H1 (cell line): ENCODE results near the gene GNA12. TPM values are rescaled to one million over a fixed set of nuclear protein-coding genes. Genes with fewer than 3 reads are reported as not detected.

Source experiments
- CTCF ChIA-PET: fragments of 300-600 bp; sonication (Branson Sonifier 250); formaldehyde crosslinking; loops from one replicate; lab custom pipeline; 2021; ENCODE audit not compliant: partially characterized antibody; lab: Charles Lee
- POLR2A ChIA-PET: fragments of 300-600 bp; sonication (Branson Sonifier 250); formaldehyde crosslinking; loops from one replicate; lab custom pipeline; 2021; ENCODE audit warnings: inconsistent platforms; ENCODE audit not compliant: partially characterized antibody; lab: Charles Lee
- DNase-seq, 2 experiments: peaks; one replicate each; pipeline versions ENCODE4 v3.0.0 to v3.0.0-alpha.2; 2010 to 2022; ENCODE audit warnings: low spot score in 2 of 2, low read depth in 1 of 2, mixed read lengths in 1 of 2
- FAIRE-seq: peaks from 2 replicates; lab custom pipeline; 2011; peaks lifted over from hg19 to GRCh38; lab: Jason Lieb, UNC
- H2AFZ ChIP-seq: 2 replicates; pipeline ENCODE4 v1.8.1; 2012; ENCODE audit warnings: low read length, inconsistent platforms
- H2AK5ac ChIP-seq: 2 replicates; pipeline ENCODE4 v1.6.1; 2013; ENCODE audit warnings: low read depth, low read length
- H2BK120ac ChIP-seq: replicated peaks from 2 replicates; pipeline ENCODE3; 2013; ENCODE audit warnings: low read depth, low read length, inconsistent platforms
- H2BK12ac ChIP-seq: 2 replicates; pipeline ENCODE4 v1.6.1; 2013; ENCODE audit warnings: low read depth, low read length
- H2BK15ac ChIP-seq: 2 replicates; pipeline ENCODE4 v1.6.1; 2013; ENCODE audit warnings: low read length
- H2BK20ac ChIP-seq: 2 replicates; pipeline ENCODE4 v1.6.1; 2013; ENCODE audit warnings: low read length
- H2BK5ac ChIP-seq: 2 replicates; pipeline ENCODE4 v1.6.1; 2013; ENCODE audit warnings: low read depth, low read length
- H3K14ac ChIP-seq: 2 replicates; pipeline ENCODE4 v1.6.1; 2013; ENCODE audit warnings: inconsistent platforms; ENCODE audit not compliant: insufficient read length
- H3K18ac ChIP-seq: 2 replicates; pipeline ENCODE4 v1.6.1; 2013; ENCODE audit warnings: low read length; ENCODE audit errors: extremely low read depth
- H3K23ac ChIP-seq: 2 replicates; pipeline ENCODE4 v1.6.1; 2013; ENCODE audit warnings: inconsistent platforms; ENCODE audit not compliant: insufficient read length
- H3K23me2 ChIP-seq: 2 replicates; pipeline ENCODE4 v1.6.1; 2013; ENCODE audit warnings: low read depth, low read length
- H3K27ac ChIP-seq: 2 replicates; pipeline ENCODE4 v1.6.1; 2011; ENCODE audit warnings: low read depth, low read length, inconsistent platforms
- H3K27me3 ChIP-seq, 4 experiments: replicated peaks in 1 of 4; 1 replicate in 1 of 4; 2 replicates in 3 of 4; pipeline versions ENCODE4 v1.6.1 to v1.8.1; 2011 to 2013; ENCODE audit warnings: low read length in 3 of 4, mild to moderate bottlenecking in 3 of 4, inconsistent platforms in 2 of 4, mixed read lengths in 2 of 4, moderate library complexity in 1 of 4; ENCODE audit not compliant: control insufficient read depth in 3 of 4, insufficient read depth in 3 of 4; ENCODE audit errors: extremely low read depth in 1 of 4
- H3K36me3 ChIP-seq, 4 experiments: 2 replicates each; pipeline versions ENCODE4 v1.6.1 to v1.8.1; 2011 to 2013; ENCODE audit warnings: mild to moderate bottlenecking in 4 of 4, low read length in 3 of 4, moderate library complexity in 2 of 4, control low read depth in 1 of 4, inconsistent platforms in 1 of 4; ENCODE audit not compliant: insufficient read depth in 4 of 4, control insufficient read depth in 2 of 4
- H3K4ac ChIP-seq: replicated peaks from 2 replicates; pipeline ENCODE3; 2013; ENCODE audit warnings: low read length, low read depth, mixed read lengths, inconsistent platforms; ENCODE audit not compliant: insufficient read length
- H3K4me1 ChIP-seq, 4 experiments: replicated peaks in 1 of 4; 1 replicate in 1 of 4; 2 replicates in 3 of 4; pipeline versions ENCODE4 v1.6.1 to v1.8.1; 2011 to 2013; ENCODE audit warnings: low read length in 3 of 4, inconsistent platforms in 2 of 4, mixed read lengths in 1 of 4; ENCODE audit not compliant: insufficient read depth in 4 of 4, control insufficient read depth in 3 of 4
- H3K4me2 ChIP-seq, 2 experiments: 2 replicates each; pipeline versions ENCODE4 v1.6.1 to v1.8.1; 2011 to 2013; ENCODE audit warnings: low read depth in 2 of 2, low read length in 2 of 2, control low read depth in 1 of 2, inconsistent platforms in 1 of 2, mild to moderate bottlenecking in 1 of 2; ENCODE audit not compliant: insufficient read depth in 1 of 2
- H3K4me3 ChIP-seq, 4 experiments: fragments of 200-600, 300-600 bp in 1 of 4; sonication (generic), shearing (Covaris generic), sonication (Bioruptor Twin) in 1 of 4; 2 replicates each; pipeline versions ENCODE4 v1.5.1 to v1.8.1; 2011 to 2016; ENCODE audit warnings: low read length in 4 of 4, low read depth in 3 of 4, control low read depth in 2 of 4, inconsistent platforms in 2 of 4, mild to moderate bottlenecking in 2 of 4, mixed read lengths in 1 of 4, moderate library complexity in 1 of 4; ENCODE audit not compliant: insufficient read depth in 2 of 4; ENCODE audit errors: extremely low read depth in 1 of 4
- H3K56ac ChIP-seq: replicated peaks from 2 replicates; pipeline ENCODE3; 2013; ENCODE audit warnings: low read depth, mild to moderate bottlenecking, mixed read lengths, low read length, inconsistent platforms; ENCODE audit not compliant: insufficient read length
- H3K79me1 ChIP-seq: 2 replicates; pipeline ENCODE4 v1.6.1; 2013; ENCODE audit warnings: low read depth, low read length, control low read depth
- H3K79me2 ChIP-seq, 2 experiments: 2 replicates each; pipeline versions ENCODE4 v1.6.1 to v1.8.1; 2012 to 2013; ENCODE audit warnings: low read length in 2 of 2, mild to moderate bottlenecking in 2 of 2, inconsistent platforms in 1 of 2; ENCODE audit not compliant: insufficient read depth in 2 of 2, control insufficient read depth in 1 of 2
- H3K9ac ChIP-seq, 4 experiments: replicated peaks in 1 of 4; 1 replicate in 1 of 4; 2 replicates in 3 of 4; pipeline versions ENCODE4 v1.6.1 to v1.8.1; 2011 to 2013; ENCODE audit warnings: low read depth in 3 of 4, low read length in 3 of 4, control low read depth in 2 of 4, mild to moderate bottlenecking in 2 of 4, moderate library complexity in 2 of 4, inconsistent platforms in 1 of 4; ENCODE audit errors: extremely low read depth in 1 of 4
- H3K9me3 ChIP-seq, 2 experiments: 2 replicates each; pipeline versions ENCODE4 v1.6.1 to v1.8.1; 2012 to 2013; ENCODE audit warnings: mild to moderate bottlenecking in 2 of 2, moderate library complexity in 2 of 2, control low read depth in 1 of 2, inconsistent platforms in 1 of 2, low read depth in 1 of 2, low read length in 1 of 2, mixed read lengths in 1 of 2; ENCODE audit not compliant: insufficient read depth in 2 of 2
- H4K20me1 ChIP-seq, 2 experiments: replicated peaks in 1 of 2; 2 replicates each; pipeline versions ENCODE3 to v1.8.1; 2011 to 2013; ENCODE audit warnings: inconsistent platforms in 2 of 2, low read length in 2 of 2, mild to moderate bottlenecking in 1 of 2; ENCODE audit not compliant: insufficient read depth in 2 of 2, control insufficient read depth in 1 of 2
- H4K5ac ChIP-seq: 2 replicates; pipeline ENCODE4 v1.6.1; 2013; ENCODE audit warnings: low read length, low read depth, mixed read lengths, inconsistent platforms; ENCODE audit not compliant: insufficient read length
- H4K8ac ChIP-seq: 2 replicates; pipeline ENCODE4 v1.8.0; 2013; ENCODE audit warnings: mild to moderate bottlenecking, moderate library complexity, low read length, inconsistent platforms; ENCODE audit not compliant: insufficient read depth; ENCODE audit errors: extremely low read depth
- H4K91ac ChIP-seq: replicated peaks from 2 replicates; pipeline ENCODE3; 2013; ENCODE audit warnings: low read length, mixed read lengths, inconsistent platforms; ENCODE audit not compliant: insufficient read length
- BCL11A ChIP-seq, 2 experiments: IDR thresholded peaks; one replicate each; pipeline ENCODE4 v1.6.1; 2011; ENCODE audit warnings: low read depth in 2 of 2, low read length in 2 of 2, mild to moderate bottlenecking in 2 of 2
- BRCA1 ChIP-seq: IDR thresholded peaks from 2 replicates; pipeline ENCODE4 v1.6.1; 2012; ENCODE audit warnings: low read depth, low read length, improper control_type of control experiment
- CBX8 ChIP-seq: fragments of 300-800, 300-1000 bp; sonication (generic); IDR thresholded peaks from 2 replicates; pipeline ENCODE4 v1.7.1; 2016; ENCODE audit warnings: low read depth, low read length, borderline replicate concordance
- HDAC2 ChIP-seq, 2 experiments: fragments of 300-600 bp in 1 of 2; sonication (generic) in 1 of 2; IDR thresholded peaks; 2 replicates each; pipeline ENCODE4 v1.6.1; 2011 to 2012; ENCODE audit warnings: low read depth in 2 of 2, low read length in 2 of 2, mild to moderate bottlenecking in 2 of 2, moderate library complexity in 2 of 2, borderline replicate concordance in 1 of 2, inconsistent platforms in 1 of 2
- JUN ChIP-seq: IDR thresholded peaks from 2 replicates; pipeline ENCODE4 v1.6.1; 2011; ENCODE audit warnings: low read depth, mild to moderate bottlenecking, improper control_type of control experiment, low read length
- KDM1A ChIP-seq: fragments of 200-600, 300-600 bp; sonication (generic); IDR thresholded peaks from 2 replicates; pipeline ENCODE4 v1.7.1; 2016; ENCODE audit warnings: mild to moderate bottlenecking, low read length, borderline replicate concordance
- KDM5A ChIP-seq: fragments of 200-600 bp; IDR thresholded peaks from 2 replicates; pipeline ENCODE4 v1.7.1; 2012; ENCODE audit warnings: mild to moderate bottlenecking, low read length, inconsistent platforms, mixed read lengths
- SRF ChIP-seq: IDR thresholded peaks from 2 replicates; pipeline ENCODE4 v1.6.1; 2011; ENCODE audit warnings: mild to moderate bottlenecking, low read depth, low read length, moderate library complexity
- SUZ12 ChIP-seq: fragments of 200-600 bp; sonication (generic); IDR thresholded peaks from 2 replicates; pipeline ENCODE4 v1.6.1; 2012; ENCODE audit warnings: mild to moderate bottlenecking, inconsistent platforms, low read length, moderate library complexity, mixed read lengths
- WGBS, 2 experiments: shearing (Covaris generic) in 1 of 2; methylation state at CpG; one replicate each; pipeline versions ENCODE4 v1.1.6 to v1.1.7; 2013 to 2015; ENCODE audit warnings: low lambda C conversion rate in 2 of 2, mixed read lengths in 2 of 2, inconsistent platforms in 1 of 2, low coverage in 1 of 2, missing lambda C conversion rate in 1 of 2; ENCODE audit not compliant: insufficient replicate concordance in 2 of 2, insufficient coverage in 1 of 2, insufficient read length in 1 of 2; ENCODE audit errors: extremely low coverage in 1 of 2, missing lambda C conversion rate in 1 of 2; 5-methylcytosine and 5-hydroxymethylcytosine counted together
- polyA plus RNA-seq, 7 experiments: library from polyadenylated mRNA; depleted of rRNA in 3 of 7; stranded (reverse) in 5 of 7; unstranded in 2 of 7; fragments of >200 nt in 5 of 7; fragments of 200-250 nt in 2 of 7; gene quantifications; 1 replicate in 5 of 7; 2 replicates in 1 of 7; 4 replicates in 1 of 7; pipeline versions ENCODE4 v1.2.1 to v1.2.3, GENCODE V29; 2011 to 2013; ENCODE audit warnings: missing spikeins in 2 of 7, mixed read lengths in 2 of 7
- total RNA-seq: library from RNA; stranded (reverse); fragmentation: NEBNext Ultra II Directional; extraction: Animal tissue kit (Norgen Biotek cat#: 25700); gene quantifications from 2 replicates; pipeline ENCODE4 v1.2.1, GENCODE V29; 2021
- TF ChIP-seq, protein P1 (sequence below): IDR thresholded peaks from 2 replicates; pipeline ENCODE4 v1.6.1; 2011; ENCODE audit warnings: low read length, improper control_type of control experiment

GNA12 gene
- total and polyA plus RNA-seq, 2 of the 8 experiments (the other 6 are each of a cell fraction or from before 2014, with no cell fraction given) = 96.5 to 109 TPM

DNA sequence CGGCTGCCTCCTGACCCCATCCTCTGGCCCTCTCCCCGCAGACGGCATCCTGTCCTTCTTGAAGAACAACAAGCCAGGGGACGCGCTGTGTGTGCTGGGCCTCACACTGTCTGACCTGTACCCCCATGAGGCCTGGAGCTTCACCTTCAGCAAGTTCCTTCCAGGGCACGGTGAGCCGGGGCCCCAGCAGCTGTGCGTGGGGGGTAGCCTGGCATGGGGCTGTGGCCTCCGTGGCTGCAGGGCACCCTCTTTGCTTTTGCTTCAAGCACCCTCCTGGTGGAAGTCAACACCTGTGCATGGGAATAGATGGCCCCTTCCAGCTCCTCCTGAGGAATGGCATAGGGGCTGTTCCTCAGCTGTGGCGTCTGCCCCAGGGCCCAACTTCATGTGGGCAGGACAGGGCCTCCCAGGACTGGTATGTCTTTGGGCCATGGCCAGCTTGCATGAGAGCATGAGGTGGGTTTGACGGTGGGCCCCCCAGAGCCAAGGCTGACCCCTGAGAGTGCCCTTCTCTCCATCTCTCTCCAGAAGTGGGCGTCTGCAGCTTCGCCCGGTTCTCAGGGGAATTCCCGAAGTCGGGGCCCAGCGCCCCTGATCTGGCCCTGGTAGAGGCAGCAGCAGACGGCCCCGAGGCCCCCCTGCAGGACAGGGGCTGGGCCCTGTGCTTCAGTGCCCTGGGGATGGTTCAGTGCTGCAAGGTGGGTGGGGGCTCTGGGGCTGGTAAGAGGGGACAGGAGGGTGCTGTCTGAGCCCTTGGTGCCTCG lies 135.4 kb downstream of the GNA12 start:
- Histone ChIP-seq H3K27ac (no peak overlapping the region), H2BK5ac (no peak overlapping the region), H4K8ac (peak overlapping the region; percentile 59; the same call in 1 of the 2 replicates), H3K14ac (no peak overlapping the region), H2AFZ (no peak overlapping the region), H3K79me1 (no peaks in the 10 kb centered on the region), H2AK5ac (no peak overlapping the region), H3K4me3 (no peak overlapping the region), H2BK20ac (no peak overlapping the region), H3K4me1 (peaks cover 0 to 5% (median under 1%) of the 10 kb centered on the region in 4 experiments; a peak in 2 of 7 replicates), H3K4ac (no peak overlapping the region), H3K9me3 (no peaks in the 10 kb centered on the region), H4K5ac (no peak overlapping the region), H2BK15ac (no peak overlapping the region), H3K9ac (no peak overlapping the region), H2BK120ac (no peak overlapping the region), H3K18ac (no peak overlapping the region), H3K56ac (no peak overlapping the region), H2BK12ac (no peak overlapping the region), H4K91ac (no peak overlapping the region), H3K23me2 (no peaks in the 10 kb centered on the region), H3K23ac (no peak overlapping the region), H3K36me3 (no peaks in the 10 kb centered on the region; a peak in 1 of 8 replicates), H3K27me3 (no peaks in the 10 kb centered on the region), H4K20me1 (peaks cover 1 to 3% of the 10 kb centered on the region in 2 experiments), H3K4me2 (no peak overlapping the region), H3K79me2 (no peaks in the 10 kb centered on the region)
- ChIA-PET CTCF (interaction anchor here (0.6 to 9.1 kb wide), 15 partner anchors 9 to 178 kb away, joined by 3 to 125 read pairs (median 9); partner anchors contain the start of gene AMZ1), POLR2A (interaction anchor here (1.8 kb wide), 1 partner anchor 9 kb away, joined by 5 read pairs; no protein-coding TSS in a partner anchor)
- 89% methylated on average over 20 of the region's 20 CpGs; no CpG with 5 or more reads in 1 of the 2 experiments for WGBS, 2 experiments
- DNase-seq (no peak), FAIRE-seq (no peak)
- TF ChIP-seq, protein P1, sequence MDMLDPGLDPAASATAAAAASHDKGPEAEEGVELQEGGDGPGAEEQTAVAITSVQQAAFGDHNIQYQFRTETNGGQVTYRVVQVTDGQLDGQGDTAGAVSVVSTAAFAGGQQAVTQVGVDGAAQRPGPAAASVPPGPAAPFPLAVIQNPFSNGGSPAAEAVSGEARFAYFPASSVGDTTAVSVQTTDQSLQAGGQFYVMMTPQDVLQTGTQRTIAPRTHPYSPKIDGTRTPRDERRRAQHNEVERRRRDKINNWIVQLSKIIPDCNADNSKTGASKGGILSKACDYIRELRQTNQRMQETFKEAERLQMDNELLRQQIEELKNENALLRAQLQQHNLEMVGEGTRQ = no peak
- TF ChIP-seq JUN (no peak), KDM1A (no peak), BRCA1 (no peak), SUZ12 (no peak), CBX8 (no peak), SRF (no peak), HDAC2 (IDR thresholded peaks at IDR 0.05; ENCODE audit: borderline replicate concordance in 1 of 2, low read depth in 2 of 2, low read length in 2 of 2) (no peak), KDM5A (no peak), BCL11A (IDR thresholded peaks at IDR 0.05; ENCODE audit: low read depth in 2 of 2, low read length in 2 of 2) (no peak)
